Left renal pelvis (tissue), 4 donors: ENCODE data around the gene ACTRT2. TPM values are rescaled to one million over a fixed set of nuclear protein-coding genes. Genes with fewer than 3 reads are reported as not detected.

Experiments
- DNase-seq, 4 donors: peaks; one replicate each; pipeline ENCODE4 v3.0.0-alpha.2; 2013; ENCODE audit warnings: low read depth in 4 of 4, low spot score in 3 of 4
- polyA plus RNA-seq, 4 donors: library from polyadenylated mRNA; unstranded; fragments of 120-200 nt; gene quantifications; one replicate each; pipeline ENCODE4 v1.2.1, GENCODE V29; 2013; ENCODE audit not compliant: insufficient read length in 4 of 4

Gene ACTRT2
- polyA plus RNA-seq, 4 donors, result not detected

- no peak for DNase-seq
Observed at GRCh38 chr1:3015744-3016143, 5.5 kb upstream of the ACTRT2 start.

- DNase-seq, result no peak
Observed at GRCh38 chr1:3016641-3017439, 4.4 kb upstream of the ACTRT2 start.

GRCh38 chr1:3017440-3018050, 3.7 kb upstream of the ACTRT2 start:
- no peak for DNase-seq

GRCh38 chr1:3018051-3018471, 3.2 kb upstream of the ACTRT2 start:
- no peak for DNase-seq

GRCh38 chr1:3018576-3018975, 2.7 kb upstream of the ACTRT2 start:
- DNase-seq, result no peak

- no peak for DNase-seq
Observed at GRCh38 chr1:3019007-3019515, 2.2 kb upstream of the ACTRT2 start.

GRCh38 chr1:3019516-3020051, 1.7 kb upstream of the ACTRT2 start:
- no peak for DNase-seq

- DNase-seq, result no peak
Observed at GRCh38 chr1:3020263-3020909, 881 bp upstream of the ACTRT2 start.

GRCh38 chr1:3021801-3022401, 634 bp downstream of the ACTRT2 start:
- DNase-seq, result no peak

GRCh38 chr1:3022511-3022973, 1.3 kb downstream of the ACTRT2 start:
- no peak for DNase-seq

GRCh38 chr1:3022976-3023375, 1.7 kb downstream of the ACTRT2 start:
- DNase-seq, result no peak

GRCh38 chr1:3024019-3024418, 2.8 kb downstream of the ACTRT2 start:
- DNase-seq, result no peak

- DNase-seq, result no peak
Observed at GRCh38 chr1:3024588-3024987, 3.3 kb downstream of the ACTRT2 start.

- DNase-seq, result no peak
Observed at GRCh38 chr1:3026124-3026523, 4.9 kb downstream of the ACTRT2 start.

- no peak for DNase-seq
Observed at GRCh38 chr1:3026581-3027391, 5.5 kb downstream of the ACTRT2 start.

GRCh38 chr1:3027611-3028371, 6.5 kb downstream of the ACTRT2 start:
- no peak for DNase-seq

GRCh38 chr1:3028531-3029282, 7.4 kb downstream of the ACTRT2 start:
- no peak for DNase-seq

GRCh38 chr1:3029481-3029961, 8.3 kb downstream of the ACTRT2 start:
- DNase-seq, result no peak
